Hematopoietic multipotent progenitor cell treated with erythropoietin and hydrocortisone succinate and interleukin-3 and kit ligand, for 4 days (in vitro differentiated cells): Measurements from ENCODE around the gene POGZ.
"Not testable (repeated sequence)": the region's sequence is repeated elsewhere in the genome, so short reads cannot be mapped to it uniquely, and the experiment has no call there.

Experiments used
- DNase-seq: peaks from one replicate; pipeline ENCODE4 v3.0.0-alpha.2; 2015

The POGZ gene

DNA sequence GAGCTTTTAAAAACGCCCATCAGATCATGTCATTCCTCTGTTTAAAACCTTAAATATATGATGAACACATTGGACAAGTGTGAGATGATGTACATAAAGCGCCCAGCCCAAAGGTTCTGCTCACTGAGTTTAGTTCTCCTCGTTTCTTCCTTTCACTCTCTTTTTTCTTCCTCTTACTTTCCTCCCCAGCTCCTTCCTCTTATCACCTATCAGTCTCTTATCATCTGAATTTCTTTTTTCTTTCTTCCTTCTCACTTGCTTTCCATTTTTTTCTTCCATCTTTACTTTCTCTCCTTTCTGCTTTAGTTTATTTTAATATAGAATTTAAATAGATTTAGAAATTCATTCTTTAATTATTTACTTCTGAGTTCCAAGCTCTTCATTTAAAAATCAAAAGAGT, 17.8 kb upstream of the POGZ start:
- DNase-seq: no peak

DNA sequence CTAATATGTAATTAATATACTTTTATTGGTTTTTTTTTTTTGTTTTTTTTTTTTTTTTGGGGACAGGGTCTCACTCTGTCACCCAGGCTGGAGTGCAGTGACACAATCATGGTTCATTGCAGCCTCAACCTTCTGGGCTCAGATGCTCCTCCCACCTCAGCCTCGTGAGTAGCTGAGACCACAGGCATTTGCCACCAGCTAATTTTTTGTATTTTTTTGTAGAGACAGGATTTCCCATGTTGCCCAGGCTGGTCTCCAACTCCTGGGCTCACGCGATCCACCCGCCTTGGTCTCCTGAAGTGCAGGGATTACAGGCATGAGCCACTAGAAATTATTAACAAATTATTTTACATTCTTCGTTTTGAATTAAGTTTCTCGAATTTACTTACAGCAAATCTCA, 16.8 kb upstream of the POGZ start:
- peak; percentile 34 for DNase-seq

DNA sequence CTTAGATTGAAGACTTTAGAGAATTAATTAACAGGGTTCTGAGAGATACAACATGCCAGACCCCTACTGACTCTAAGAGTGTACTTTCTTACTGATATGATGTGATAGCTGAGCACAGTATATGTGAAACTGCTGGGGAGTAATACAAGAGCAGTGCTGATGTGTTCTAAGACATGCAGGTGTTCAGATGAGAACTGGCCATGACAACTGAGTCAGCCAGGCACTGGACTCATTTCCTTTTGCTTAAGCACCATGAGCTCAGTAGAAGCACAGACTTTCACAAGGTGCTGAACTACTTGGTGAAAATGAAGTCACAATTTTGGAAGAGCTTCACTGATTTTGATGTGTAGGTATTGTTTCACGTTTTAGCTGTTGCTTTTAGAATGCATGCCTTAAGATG, 15.9 kb upstream of the POGZ start:
- DNase-seq: no peak

DNA sequence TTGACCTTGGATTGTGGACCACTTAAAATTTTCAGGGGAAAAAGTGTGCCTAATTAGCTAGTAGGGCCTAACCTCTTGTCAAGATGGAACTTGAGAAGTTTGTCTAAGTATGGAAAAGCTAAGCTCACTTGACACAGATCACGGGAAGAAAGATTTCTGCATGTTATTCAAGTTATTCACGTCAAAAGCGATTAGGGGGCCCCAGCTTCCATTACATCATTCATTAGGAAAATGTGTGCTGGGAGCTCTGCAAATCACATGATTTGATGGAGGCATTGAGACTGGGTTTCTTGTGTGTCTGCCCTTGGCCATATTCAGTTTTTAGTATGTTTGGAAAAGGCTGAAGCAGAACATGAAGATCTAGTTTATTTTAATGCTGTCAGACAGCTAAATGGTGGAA, 15.5 kb upstream of the POGZ start:
- DNase-seq: no peak

DNA sequence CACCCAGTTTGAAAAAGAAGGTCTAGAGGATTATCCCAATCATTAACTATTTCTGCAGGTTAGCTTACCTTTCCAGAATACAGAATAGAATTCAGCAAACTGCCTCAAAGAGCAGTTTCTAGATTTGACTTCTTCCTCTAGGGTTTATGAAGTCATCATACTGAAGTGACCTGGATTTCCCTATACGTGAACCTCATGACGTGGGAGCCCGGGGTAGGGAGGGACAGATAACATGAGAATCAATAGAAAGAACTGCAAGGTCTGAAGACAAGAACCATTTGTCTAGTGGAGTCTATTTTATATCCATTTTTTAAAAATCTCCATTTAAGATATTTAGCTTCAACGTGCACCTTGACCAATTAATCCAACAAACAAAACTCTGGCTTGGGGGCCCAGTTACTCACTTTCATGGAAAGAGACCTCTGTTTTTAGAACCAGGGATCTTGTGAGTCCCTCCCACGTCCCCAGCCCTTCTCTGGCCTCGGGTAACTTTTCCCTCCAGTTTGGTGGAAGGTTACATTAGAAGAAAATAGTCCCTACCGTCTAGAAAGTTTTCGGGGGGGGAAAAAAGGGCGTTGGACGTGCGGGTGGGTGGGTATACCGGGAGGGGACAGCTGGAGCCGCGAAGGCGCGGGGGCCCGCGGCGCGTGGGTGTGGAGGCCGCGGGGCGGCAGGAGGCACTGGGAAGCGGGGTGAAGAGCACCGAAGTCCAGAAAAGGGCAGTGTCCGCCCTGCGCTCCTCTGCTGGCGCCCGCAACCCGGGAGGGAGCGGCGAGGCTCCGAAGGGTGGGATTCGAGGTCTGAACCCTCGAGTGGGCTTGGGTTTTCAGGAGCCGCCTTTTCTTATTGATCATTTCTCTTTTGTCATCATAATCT, 13.8 kb upstream of the POGZ start:
- peak; percentile 65 for DNase-seq

DNA sequence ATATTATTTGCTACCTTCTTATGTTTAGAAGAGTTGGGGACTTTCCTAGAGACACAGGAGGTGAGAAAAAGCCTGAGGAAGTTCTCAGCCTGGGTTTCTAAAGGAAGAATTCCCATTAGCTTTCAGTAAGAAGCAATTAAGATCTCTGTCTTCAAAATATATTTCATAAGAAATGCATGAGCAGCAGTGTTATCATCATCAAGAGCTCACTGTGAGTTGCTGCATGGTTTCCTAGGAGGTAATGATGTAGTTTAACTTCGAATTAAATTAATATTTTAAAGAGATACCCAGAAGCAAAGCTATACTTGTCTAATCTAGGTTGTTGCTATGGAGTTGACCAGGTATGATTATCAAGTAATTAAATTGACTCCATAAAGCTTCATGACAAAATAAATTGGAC, 5.7 kb upstream of the POGZ start:
- no peak for DNase-seq

DNA sequence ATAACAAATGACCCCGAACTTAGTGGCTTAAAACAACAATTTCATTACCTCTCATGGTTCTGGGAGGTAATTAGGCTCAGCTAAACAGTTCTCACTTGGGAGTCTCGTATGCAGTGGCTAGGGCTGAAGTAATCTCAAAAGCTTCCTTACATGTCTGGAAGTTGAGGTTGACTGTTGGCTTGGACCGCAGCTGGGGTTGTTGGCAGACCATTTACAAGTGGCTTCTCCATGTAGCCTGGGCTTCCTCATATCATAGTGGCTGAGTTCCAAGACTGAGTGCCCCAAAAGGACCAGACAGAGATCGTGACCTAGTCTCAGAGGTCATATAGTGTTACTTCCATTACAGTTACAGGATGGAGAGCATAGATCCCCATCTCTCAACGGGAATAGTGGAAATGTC, 2.4 kb upstream of the POGZ start:
- DNase-seq: peak; percentile 22

DNA sequence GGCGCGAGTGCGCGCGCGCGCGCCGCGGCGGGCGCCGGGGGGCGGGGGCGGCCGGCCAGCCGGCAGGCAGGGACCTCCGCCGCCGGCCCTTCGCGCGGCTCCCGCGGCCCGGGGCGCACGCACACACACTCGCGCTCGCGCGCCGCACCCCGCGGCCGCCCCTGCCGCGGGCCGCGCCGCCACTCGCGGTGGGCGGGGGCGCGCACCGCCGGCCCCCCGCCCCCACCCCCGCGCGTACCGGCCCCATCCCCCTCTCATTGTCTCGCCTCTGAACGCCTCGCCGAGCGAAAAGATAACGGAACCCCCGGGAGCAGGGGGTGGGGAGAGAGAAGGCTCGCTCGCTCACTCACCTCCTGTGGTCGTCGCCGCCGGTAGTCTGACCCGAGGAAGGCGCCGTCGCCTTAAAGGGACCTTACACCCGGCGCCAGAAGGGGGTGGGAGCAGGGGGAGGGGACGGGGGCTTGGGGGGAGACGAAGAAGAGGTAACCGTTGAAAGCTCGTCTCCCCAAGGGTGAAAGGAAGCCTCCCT, 428 bp downstream of the POGZ start:
- DNase-seq: peak; percentile 85

DNA sequence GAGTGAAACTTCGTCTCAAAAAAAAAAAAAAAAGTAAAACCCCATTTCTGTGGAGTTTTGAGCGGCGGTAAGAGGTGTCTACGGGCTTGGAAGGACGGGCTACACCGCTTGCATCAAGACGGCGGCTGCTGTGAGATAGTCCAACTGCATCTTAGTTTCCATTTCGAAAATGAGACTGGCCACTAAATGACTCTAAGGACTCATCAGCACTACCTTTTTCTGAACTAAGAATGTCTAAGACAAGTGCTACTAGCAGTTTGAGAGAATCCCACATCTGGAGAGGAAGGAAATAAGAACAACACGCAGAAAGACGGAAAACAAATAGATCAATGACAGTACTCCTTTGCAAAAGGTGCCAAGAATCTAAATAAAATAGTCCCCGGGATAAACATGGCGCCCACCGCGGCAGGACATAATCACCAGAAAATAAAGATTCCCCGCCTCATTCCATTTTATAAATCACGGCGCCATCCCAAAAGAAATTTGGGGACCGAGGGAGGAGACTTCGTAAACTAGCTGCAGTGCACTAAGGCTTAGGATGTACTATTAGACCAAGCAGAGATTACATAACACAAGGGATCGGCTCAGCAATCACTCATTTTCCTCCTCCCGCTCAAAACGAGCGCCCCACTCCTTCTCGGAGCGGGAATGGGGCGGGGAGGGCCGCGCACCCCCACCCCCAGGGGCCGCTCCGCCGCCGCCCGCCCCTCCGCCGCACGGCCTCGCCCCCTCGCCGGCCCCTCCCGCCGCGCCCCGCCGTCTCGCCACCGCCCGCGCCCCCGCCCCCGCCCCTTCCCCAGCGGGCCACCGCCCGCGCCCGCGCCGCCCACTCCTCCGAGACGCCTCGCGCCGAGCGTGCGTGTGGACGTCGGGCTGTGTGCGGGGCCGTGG, 1.1 kb downstream of the POGZ start:
- DNase-seq: peak; percentile 84

DNA sequence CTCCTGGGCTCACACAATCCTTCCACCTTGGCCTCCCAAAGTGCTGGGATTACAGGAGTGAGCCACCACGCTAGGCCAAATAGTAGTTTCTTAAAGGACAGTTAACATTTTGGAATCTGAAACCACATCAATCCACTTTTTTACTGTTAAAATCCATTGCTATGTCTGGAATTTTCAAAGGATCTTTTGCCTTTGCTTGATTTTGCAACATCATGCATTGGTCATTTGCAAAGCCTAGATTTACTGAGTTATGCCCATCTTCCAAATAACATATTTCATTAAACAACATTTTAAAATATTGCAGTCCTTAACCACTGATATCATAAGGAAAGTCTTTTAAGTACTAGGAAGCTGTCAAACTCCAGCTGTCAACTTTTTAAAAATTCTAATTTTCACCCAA, 3.3 kb downstream of the POGZ start:
- no peak for DNase-seq

DNA sequence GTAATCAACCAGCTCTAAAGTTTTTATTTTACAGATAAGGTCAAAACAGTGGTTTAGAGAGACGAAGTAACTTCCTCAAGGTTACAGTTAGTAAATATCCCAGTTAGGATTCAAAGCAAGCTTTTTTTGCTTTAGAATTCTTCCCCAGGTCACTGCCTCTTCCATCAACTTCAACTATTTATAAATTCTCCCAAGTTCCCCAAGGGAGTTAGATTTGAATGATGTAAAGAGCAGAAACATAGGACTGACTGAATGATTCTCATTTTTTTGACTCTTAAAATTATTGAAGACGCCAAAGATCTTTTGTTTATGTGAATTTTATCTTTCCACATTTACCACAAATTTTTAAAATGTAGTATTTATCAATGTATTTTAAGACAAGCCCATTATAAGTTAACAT, 4.1 kb downstream of the POGZ start:
- DNase-seq: no peak

DNA sequence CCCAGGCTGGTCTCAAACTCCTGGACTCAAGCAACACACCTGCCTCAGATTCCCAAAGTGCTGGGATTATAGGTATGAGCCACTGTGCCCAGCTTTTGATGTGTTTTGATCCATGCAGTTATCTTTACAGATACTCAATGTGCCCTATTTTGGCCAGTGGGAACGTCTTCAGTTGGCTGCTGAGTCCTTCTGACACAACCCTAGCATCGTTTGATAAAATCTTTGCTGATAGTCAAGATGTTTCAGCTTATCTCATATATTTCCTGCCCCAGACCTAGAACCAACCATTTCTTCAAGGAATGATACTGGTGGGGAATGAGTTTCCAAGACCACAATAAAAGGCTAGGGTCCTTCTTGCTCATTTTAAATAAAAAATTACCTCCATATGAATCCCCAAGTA, 11.6 kb downstream of the POGZ start:
- peak; percentile 30 for DNase-seq

DNA sequence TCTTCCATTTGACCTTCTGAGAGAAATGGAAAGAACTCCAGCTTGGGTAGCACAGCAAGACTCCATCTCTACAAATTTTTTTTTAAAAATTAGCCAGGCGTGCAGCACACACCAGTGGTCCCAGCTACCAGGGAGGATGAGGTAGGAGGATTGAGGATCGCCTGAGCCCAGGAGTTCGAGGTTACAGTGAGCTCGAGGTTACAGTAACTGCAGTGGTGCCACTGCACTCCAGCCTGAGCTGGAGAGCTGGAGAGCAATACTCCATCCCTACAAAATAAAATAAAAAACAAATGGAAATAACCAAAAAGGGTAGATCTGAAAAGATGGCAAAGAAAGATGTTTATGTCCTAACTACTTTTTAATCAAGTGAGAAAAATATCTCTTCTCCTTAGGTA, 14.5 kb downstream of the POGZ start:
- no peak for DNase-seq

DNA sequence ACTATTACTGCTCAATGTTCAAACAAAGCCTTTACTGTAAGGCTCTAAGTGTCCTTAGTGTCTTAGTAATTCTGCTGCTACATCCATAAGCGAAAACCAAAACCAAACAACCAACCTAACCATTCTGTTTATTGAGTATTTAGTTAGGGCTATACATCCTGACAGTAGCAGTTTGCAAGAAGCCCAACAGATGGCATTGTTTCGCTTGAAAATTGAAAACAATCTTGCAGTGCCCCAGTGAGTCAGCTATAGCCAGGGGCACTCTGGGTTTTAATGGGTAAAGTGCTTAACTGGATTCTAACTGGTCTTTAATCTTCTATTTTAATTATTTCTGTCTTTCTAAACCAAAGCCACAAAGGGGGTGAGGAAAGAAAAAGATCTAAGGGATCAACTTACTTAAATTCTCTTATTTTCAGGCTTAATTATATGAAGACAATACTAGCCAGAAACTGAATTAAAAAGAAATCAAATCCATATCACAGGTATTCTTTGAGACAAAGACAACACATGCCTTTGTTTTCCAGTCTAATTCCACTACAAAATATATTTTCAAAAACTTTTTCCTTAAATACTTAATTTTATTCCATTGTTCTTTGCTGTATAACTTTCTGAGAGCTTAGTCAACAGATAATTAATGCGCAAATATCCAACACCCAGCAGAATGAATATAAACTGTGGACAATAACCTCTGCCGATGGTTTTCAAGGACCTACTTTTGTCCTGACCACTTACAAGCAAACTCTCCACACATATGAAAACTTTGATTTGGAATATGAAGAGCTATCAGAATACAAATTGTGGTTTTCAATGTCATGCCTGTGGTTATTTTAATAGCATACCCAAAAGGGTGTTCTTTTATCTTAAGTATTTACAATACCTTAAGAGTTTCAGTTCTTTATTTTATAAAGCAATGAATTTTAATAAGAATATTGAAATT, 15.2 kb downstream of the POGZ start:
- DNase-seq: peak; percentile 90

DNA sequence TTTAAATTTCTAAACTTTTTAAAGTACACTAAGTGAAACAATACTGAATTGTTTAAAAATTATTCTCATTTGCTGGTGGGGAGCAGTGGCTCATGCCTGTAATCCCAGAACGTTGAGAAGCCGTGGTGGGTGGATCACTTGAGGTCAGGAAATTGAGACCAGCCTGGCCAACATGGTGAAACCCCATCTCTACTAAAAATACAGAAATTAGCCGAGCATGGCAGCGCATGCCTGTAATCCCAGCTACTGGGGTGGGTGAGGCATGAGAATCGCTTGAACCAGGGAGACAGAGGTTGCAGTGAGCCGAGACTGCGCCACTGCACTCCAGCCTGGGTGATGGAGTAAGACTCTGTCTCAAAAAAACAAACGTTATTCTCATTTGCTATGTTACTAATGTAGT, 21.9 kb downstream of the POGZ start:
- not testable (repeated sequence) for DNase-seq

DNA sequence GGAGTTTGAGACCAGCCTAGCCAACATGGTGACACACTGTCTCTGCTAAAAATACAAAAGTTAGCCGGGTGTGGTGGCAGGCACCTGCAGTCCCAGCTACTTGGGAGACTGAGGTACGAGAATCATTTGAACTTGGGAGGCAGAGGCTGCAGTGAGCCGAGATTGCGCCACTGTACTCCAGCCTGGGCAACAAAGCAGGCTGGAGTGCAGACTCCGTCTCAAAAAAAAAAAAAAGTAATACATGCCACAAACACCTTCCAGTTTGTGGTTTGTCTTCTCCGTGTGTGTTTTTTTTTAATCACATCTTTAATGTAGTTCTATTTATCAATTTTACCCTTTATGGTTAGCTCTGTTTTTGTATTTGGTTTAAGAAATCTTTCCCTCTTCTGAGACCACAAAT, 22.3 kb downstream of the POGZ start:
- DNase-seq: no peak

DNA sequence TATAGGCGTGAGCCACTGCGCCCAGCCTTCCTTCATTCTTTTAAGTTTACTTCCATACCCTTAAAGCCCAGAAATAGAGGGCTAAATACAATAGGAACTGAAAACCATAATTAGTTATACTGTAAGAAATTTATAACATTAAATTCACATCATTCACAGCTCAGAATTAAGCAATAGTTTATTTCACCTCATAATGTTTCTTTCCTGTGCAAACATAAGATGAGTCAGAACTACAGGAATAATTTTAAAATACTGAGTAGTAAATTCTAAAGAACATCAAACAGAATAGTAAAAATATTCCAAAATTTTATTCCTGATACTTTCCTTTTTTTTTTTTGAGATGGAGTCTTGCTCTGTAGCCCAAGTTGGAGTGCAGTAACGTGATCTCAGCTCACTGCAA, 24.1 kb downstream of the POGZ start:
- DNase-seq: no peak

DNA sequence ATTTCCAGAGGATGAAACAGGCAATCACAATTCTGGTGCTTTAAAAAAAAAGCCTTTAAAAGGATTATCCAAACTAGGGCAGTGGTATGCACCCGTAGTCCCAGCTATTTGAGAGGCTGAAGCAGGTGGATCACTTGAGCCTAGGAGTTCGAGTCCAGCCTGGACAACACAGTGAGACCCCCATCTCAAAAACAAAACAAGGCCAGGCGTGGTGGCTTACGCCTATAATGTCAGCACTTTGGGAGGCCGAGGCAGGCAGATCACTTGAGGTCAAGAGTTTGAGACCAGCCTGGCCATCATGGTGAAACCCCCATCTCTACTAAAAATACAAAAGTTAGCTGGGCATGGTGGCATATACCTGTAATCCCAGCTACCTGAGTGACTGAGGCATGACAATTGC, 25.5 kb downstream of the POGZ start:
- not testable (repeated sequence) for DNase-seq

DNA sequence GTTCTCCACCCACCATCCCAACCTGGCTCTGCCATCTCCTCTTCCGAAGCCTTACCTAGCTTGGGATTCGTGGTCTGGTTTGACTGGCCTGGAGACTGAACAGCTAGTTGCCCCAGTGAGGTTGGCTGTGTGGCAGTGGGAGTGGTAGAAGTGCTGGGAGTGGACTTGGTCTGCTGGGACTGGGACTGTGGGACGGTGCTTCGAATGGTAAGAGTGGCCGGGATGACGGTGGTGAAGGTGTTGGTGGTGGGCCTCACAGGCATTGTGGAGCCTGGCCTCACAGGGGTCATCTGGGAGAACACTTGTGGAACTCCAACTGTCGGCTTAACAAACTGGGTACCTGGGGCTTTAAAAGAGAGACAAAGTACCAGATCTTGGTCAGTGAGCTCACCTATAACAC, 31.2 kb downstream of the POGZ start:
- no peak for DNase-seq

DNA sequence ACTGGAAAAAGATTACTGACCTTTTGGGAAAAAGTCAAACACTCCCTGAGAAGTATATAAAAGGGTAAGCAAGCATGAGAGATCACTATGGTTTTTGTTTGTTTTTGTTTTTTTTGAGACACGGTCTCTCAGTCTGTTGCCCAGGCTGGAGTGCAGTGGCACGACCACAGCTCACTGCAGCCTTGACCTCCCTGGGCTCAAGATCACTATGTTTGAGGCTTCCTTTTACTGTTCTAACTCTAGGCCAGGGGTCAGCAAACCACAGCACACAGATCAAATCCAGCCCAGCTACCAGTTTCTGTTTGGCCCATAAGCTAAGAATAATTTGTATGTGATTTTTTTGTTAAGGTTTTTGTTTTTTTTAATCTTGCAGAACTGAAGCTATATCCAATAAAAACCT, 34.2 kb downstream of the POGZ start:
- no peak for DNase-seq

DNA sequence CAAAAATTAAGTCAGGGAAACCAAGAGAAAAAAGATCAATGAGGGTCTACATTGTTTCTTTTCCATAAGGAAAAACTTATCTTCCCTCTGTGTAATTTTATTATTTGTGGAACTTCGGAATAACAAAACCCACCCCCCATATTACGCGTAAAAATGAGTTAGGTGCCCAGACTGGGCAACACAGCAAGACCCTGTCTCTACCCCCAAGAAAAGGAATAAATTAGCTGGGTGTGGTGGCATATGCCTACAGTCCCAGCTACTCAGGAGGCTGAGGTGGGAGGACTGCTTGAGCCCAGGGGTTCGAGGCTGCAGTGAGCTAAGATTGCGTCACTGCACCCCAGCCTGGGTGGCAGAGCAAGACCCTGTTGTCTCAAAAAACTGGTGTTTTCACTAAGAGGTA, 39.5 kb downstream of the POGZ start:
- no peak for DNase-seq

DNA sequence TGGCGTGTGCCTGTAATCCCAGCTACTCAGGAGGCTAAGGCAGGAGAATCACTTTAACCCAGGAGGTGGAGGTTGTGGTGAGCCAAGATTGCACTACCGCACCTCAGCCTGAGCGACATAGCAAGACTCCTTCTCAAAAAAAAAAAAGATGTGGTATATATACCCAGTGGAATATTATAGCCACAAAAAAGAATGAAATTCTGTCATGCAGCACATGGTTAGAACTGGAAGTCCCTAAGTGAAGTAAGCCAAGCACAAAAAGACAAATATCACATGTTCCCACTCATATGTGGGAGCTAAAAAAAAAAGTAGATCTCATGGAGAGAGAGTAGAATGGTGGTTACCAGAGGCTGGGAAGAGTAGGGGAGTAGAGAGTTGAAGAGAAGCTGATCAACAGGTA, 41.2 kb downstream of the POGZ start:
- DNase-seq: no peak

DNA sequence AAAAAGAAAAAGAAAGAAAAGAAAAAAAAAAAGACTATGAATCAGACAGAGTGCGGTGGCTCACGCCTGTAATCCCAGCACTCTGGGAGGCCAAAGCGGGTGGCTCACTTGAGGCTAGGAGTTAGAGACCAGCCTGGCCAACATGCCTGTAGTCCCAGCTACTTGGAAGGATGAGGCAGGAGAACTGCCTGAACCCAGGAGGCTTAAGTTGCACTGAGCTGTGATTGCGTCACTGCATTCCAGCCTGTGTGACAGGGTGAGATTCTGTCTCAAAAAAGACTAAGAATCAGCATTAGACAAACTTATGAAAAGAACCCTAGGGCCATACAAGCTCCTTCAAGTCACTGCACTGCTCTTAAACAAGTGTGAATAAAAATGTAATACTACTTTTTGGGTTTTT, 43.1 kb downstream of the POGZ start:
- no peak for DNase-seq
